IPS DF 6.9 (cell line): ENCODE results near the gene PRRT4.

ENCODE experiments used
- DNase-seq: peaks from one replicate; pipeline ENCODE4 v3.0.0-alpha.2; 2013; ENCODE audit warnings: low read depth, low spot score
- H3K27ac ChIP-seq: one replicate; pipeline ENCODE4 v1.5.1; 2013; ENCODE audit warnings: low read length, control low read depth
- H3K27me3 ChIP-seq: 2 replicates; pipeline ENCODE4 v1.6.1; 2013; ENCODE audit warnings: mild to moderate bottlenecking, low read length; ENCODE audit not compliant: control insufficient read depth, insufficient read depth
- H3K36me3 ChIP-seq: 2 replicates; pipeline ENCODE4 v1.6.1; 2013; ENCODE audit warnings: low read length; ENCODE audit not compliant: control insufficient read depth, insufficient read depth
- H3K4me1 ChIP-seq: 2 replicates; pipeline ENCODE4 v1.6.1; 2013; ENCODE audit warnings: low read length; ENCODE audit not compliant: control insufficient read depth, insufficient read depth
- H3K4me3 ChIP-seq: 2 replicates; pipeline ENCODE4 v1.5.1; 2013; ENCODE audit warnings: mild to moderate bottlenecking, low read length
- H3K9me3 ChIP-seq: 2 replicates; pipeline ENCODE4 v1.6.1; 2013; ENCODE audit warnings: low read length, inconsistent platforms; ENCODE audit not compliant: control insufficient read depth, insufficient read depth
- WGBS: extraction: QIAGEN DNeasy Blood & Tissue Kit; methylation state at CpG from one replicate; pipeline ENCODE4 v1.1.7; 2013; ENCODE audit warnings: mixed read lengths, missing lambda C conversion rate; ENCODE audit not compliant: insufficient read length, insufficient coverage; 5-methylcytosine and 5-hydroxymethylcytosine counted together

The PRRT4 gene

GRCh38 chr7:128404886-128405470 is 43.5 kb upstream of the PRRT4 start:
- Histone ChIP-seq H3K4me3 (peak overlapping the region; percentile 47; the same call in 1 of the 2 replicates), H3K9me3 (no peaks in the 10 kb centered on the region), H3K36me3 (peaks cover 4% of the 10 kb centered on the region; the same call in 1 of the 2 replicates), H3K4me1 (peaks cover 10% of the 10 kb centered on the region), H3K27me3 (peaks cover 34% of the 10 kb centered on the region), H3K27ac (no peak overlapping the region)
- WGBS, result no CpG with 5 or more reads among the region's 13 CpGs
- no peak for DNase-seq

DNA sequence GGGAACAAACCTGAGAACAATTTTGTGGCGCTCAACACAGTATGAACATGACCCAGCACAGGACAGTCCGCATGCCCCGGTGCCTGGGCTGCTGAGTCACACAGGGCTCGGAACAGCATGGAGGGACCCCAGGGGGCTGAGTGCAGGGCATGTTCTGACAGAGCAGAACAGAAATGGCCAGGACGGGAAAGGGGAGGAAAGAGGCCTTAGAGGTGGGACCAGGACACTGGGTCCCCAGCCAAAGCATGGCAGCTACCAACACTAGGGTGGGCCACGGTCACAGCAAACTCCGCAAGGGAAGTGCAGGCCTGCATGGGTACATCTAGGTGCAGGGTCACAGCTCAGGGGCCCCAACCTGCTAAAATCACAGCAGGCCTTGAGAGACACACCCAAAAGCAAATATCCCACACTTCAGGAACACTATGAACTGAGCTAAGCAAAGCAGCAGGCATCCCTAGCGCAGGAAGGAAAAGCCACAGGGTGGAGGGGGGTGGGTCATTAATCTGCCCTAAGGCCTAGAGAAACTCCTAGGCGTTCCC is 42.7 kb upstream of the PRRT4 start:
- WGBS, result no CpG with 5 or more reads among the region's 9 CpGs
- Histone ChIP-seq H3K4me3 (no peak overlapping the region), H3K27ac (no peak overlapping the region), H3K36me3 (peaks cover 4% of the 10 kb centered on the region; the same call in 1 of the 2 replicates), H3K27me3 (peaks cover 32% of the 10 kb centered on the region), H3K4me1 (peaks cover 10% of the 10 kb centered on the region), H3K9me3 (no peaks in the 10 kb centered on the region)
- no peak for DNase-seq

DNA sequence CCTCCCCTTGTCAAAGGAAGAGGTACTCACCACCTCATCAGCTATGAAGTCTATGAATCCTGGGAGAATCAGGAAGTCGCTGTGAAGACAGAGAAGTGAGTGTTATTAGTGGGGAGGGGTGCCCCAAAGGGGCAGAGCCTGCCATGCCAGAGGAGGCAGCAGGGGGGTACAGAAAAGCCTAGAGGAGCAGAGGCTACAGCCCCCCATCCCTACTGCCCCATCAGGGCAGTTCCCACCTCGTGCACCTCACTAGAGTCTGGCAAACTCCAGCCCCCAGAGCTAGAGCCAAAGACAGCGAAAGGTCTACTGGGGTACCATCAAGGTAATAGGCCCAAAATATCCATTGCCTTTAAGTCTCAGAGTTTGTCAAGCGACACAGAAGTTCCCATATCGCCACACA is 42.2 kb upstream of the PRRT4 start:
- no peak for DNase-seq
- no CpG with 5 or more reads among the region's 5 CpGs for WGBS
- Histone ChIP-seq H3K36me3 (peaks cover 4% of the 10 kb centered on the region; the same call in 1 of the 2 replicates), H3K27ac (no peak overlapping the region), H3K27me3 (peaks cover 26% of the 10 kb centered on the region), H3K4me3 (no peak overlapping the region), H3K4me1 (peaks cover 10% of the 10 kb centered on the region), H3K9me3 (no peaks in the 10 kb centered on the region)

- Histone ChIP-seq H3K27ac (no peak overlapping the region), H3K4me1 (peaks cover 6% of the 10 kb centered on the region), H3K36me3 (peaks cover 9% of the 10 kb centered on the region), H3K9me3 (no peaks in the 10 kb centered on the region), H3K4me3 (no peak overlapping the region), H3K27me3 (peaks cover 15% of the 10 kb centered on the region)
- no peak for DNase-seq
- no CpG with 5 or more reads among the region's 2 CpGs for WGBS
These were observed 40.9 kb upstream of the PRRT4 start for GRCh38 chr7:128402356-128402755.

GRCh38 chr7:128400566-128400965 is 39.1 kb upstream of the PRRT4 start:
- H3K4me3 ChIP-seq, result no peak overlapping the region
- no peaks in the 10 kb centered on the region for H3K9me3 ChIP-seq
- peaks cover 4% of the 10 kb centered on the region; the same call in 1 of the 2 replicates for H3K27me3 ChIP-seq
- peaks cover 5% of the 10 kb centered on the region for H3K4me1 ChIP-seq
- DNase-seq, result no peak
- H3K36me3 ChIP-seq, result peaks cover 9% of the 10 kb centered on the region
- no peak overlapping the region for H3K27ac ChIP-seq
- no CpG with 5 or more reads among the region's 5 CpGs for WGBS

GRCh38 chr7:128399991-128400390 is 38.5 kb upstream of the PRRT4 start:
- Histone ChIP-seq H3K9me3 (no peaks in the 10 kb centered on the region), H3K4me3 (no peak overlapping the region), H3K4me1 (peaks cover 5% of the 10 kb centered on the region), H3K27me3 (peaks cover 3% of the 10 kb centered on the region; the same call in 1 of the 2 replicates), H3K36me3 (peaks cover 9% of the 10 kb centered on the region), H3K27ac (no peak overlapping the region)
- DNase-seq, result no peak
- no CpG with 5 or more reads among the region's 7 CpGs for WGBS

GRCh38 chr7:128398841-128399135 is 37.3 kb upstream of the PRRT4 start:
- Histone ChIP-seq H3K36me3 (peaks cover 10% of the 10 kb centered on the region), H3K27ac (no peak overlapping the region), H3K4me3 (no peak overlapping the region), H3K9me3 (no peaks in the 10 kb centered on the region), H3K27me3 (no peaks in the 10 kb centered on the region), H3K4me1 (no peaks in the 10 kb centered on the region; the same call in 1 of the 2 replicates)
- no CpG with 5 or more reads among the region's 6 CpGs for WGBS
- no peak for DNase-seq

GRCh38 chr7:128398016-128398840 is 36.7 kb upstream of the PRRT4 start:
- WGBS, result no CpG with 5 or more reads among the region's 16 CpGs
- DNase-seq, result no peak
- H3K36me3 ChIP-seq, result peaks cover 12% of the 10 kb centered on the region

DNA sequence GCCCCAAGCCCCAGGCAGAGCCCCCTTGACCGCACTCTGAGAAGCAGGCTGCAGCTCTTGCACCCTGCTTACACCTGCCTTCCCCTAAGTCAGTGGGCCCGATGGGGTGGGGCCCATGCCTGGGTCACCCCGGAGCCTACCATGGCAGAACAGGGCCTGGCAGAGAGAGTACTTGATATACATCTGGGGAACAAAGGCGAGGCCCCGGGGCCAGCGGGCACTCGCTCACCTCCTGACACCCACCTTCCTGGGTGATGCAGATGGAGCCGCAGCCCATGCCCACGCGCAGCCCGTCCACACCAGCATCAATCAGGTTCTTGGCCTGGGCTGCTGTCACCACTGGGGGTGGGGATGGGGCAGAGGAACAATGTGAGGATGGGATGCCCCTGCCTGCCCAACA is 34.9 kb upstream of the PRRT4 start:
- no peak overlapping the region for H3K27ac ChIP-seq
- no peaks in the 10 kb centered on the region for H3K9me3 ChIP-seq
- DNase-seq, result no peak
- no peaks in the 10 kb centered on the region for H3K27me3 ChIP-seq
- WGBS, result no CpG with 5 or more reads among the region's 11 CpGs
- no peaks in the 10 kb centered on the region; the same call in 1 of the 2 replicates for H3K4me1 ChIP-seq
- H3K4me3 ChIP-seq, result no peak overlapping the region
- peaks cover 12% of the 10 kb centered on the region for H3K36me3 ChIP-seq

More at GRCh38 chr7:128398016-128398840, 36.7 kb upstream of the PRRT4 start:
- Histone ChIP-seq H3K4me1 (no peaks in the 10 kb centered on the region; the same call in 1 of the 2 replicates), H3K9me3 (no peaks in the 10 kb centered on the region), H3K27me3 (no peaks in the 10 kb centered on the region), H3K4me3 (no peak overlapping the region), H3K27ac (no peak overlapping the region)

GRCh38 chr7:128395748-128396147 is 34.3 kb upstream of the PRRT4 start:
- Histone ChIP-seq H3K4me3 (no peak overlapping the region), H3K36me3 (peaks cover 12% of the 10 kb centered on the region), H3K9me3 (no peaks in the 10 kb centered on the region), H3K27me3 (no peaks in the 10 kb centered on the region), H3K27ac (no peak overlapping the region), H3K4me1 (no peaks in the 10 kb centered on the region; the same call in 1 of the 2 replicates)
- WGBS, result no CpG with 5 or more reads among the region's 3 CpGs
- DNase-seq, result no peak
